Natural killer cell (primary cell): ENCODE data around the gene NRP2. TPM values are rescaled to one million over a fixed set of nuclear protein-coding genes. Genes with fewer than 3 reads are reported as not detected.

Experiments used
- ATAC-seq, 3 donors: fragments of 150-1000 bp in 2 of 3; fragments of 200-7000 bp in 1 of 3; cut with Tn5 transposase; 1 replicate in 1 of 3; 2 replicates in 2 of 3; pipeline ENCODE4 v1.10.0; 2021; ENCODE audit warnings: mild to moderate bottlenecking in 2 of 3, moderate library complexity in 2 of 3
- DNase-seq, 2 donors: peaks; one replicate each; pipeline versions ENCODE4 v3.0.0 to v3.0.0-alpha.2; 2013 to 2021; ENCODE audit warnings: mixed read lengths in 1 of 2
- H3K27ac ChIP-seq: one replicate; pipeline ENCODE4 v1.5.1; 2013; ENCODE audit warnings: mild to moderate bottlenecking, low read length
- H3K27me3 ChIP-seq: one replicate; pipeline ENCODE4 v1.6.1; 2013; ENCODE audit warnings: low read length; ENCODE audit not compliant: control insufficient read depth, insufficient read depth
- H3K36me3 ChIP-seq: one replicate; pipeline ENCODE4 v1.6.1; 2013; ENCODE audit warnings: low read length; ENCODE audit not compliant: control insufficient read depth, insufficient read depth
- H3K4me1 ChIP-seq: one replicate; pipeline ENCODE4 v1.6.1; 2013; ENCODE audit warnings: low read length; ENCODE audit not compliant: control insufficient read depth, insufficient read depth
- H3K4me3 ChIP-seq: one replicate; pipeline ENCODE4 v1.5.1; 2013; ENCODE audit warnings: low read length
- H3K9me3 ChIP-seq: one replicate; pipeline ENCODE4 v1.6.1; 2013; ENCODE audit warnings: low read length; ENCODE audit not compliant: control insufficient read depth, insufficient read depth
- H3K27ac Mint-ChIP-seq, 2 donors: one replicate each; pipeline ENCODE4 v1.8.0; 2022; ENCODE audit warnings: mild to moderate bottlenecking in 2 of 2, mixed read lengths in 2 of 2, moderate library complexity in 1 of 2
- H3K27me3 Mint-ChIP-seq, 2 donors: one replicate each; pipeline ENCODE4 v1.8.0; 2022; ENCODE audit warnings: low read depth in 2 of 2, mixed read lengths in 2 of 2
- H3K36me3 Mint-ChIP-seq: one replicate; pipeline ENCODE4 v1.8.0; 2022; ENCODE audit warnings: mixed read lengths
- H3K4me1 Mint-ChIP-seq, 2 donors: one replicate each; pipeline ENCODE4 v1.8.0; 2022; ENCODE audit warnings: mixed read lengths in 2 of 2
- H3K4me3 Mint-ChIP-seq: one replicate; pipeline ENCODE4 v1.8.0; 2022; ENCODE audit warnings: mild to moderate bottlenecking, moderate library complexity, mixed read lengths
- H3K9me3 Mint-ChIP-seq, 2 donors: one replicate each; pipeline ENCODE4 v1.8.0; 2022; ENCODE audit warnings: mixed read lengths in 2 of 2
- CTCF ChIP-seq: fragments of 200-600 bp; IDR thresholded peaks from one replicate; pipeline ENCODE4 v1.8.0; 2022; ENCODE audit warnings: antibody characterized with exemption
- WGBS: methylation state at CpG from one replicate; pipeline ENCODE4 v1.1.7; 2013; ENCODE audit warnings: missing lambda C conversion rate; ENCODE audit not compliant: insufficient coverage; 5-methylcytosine and 5-hydroxymethylcytosine counted together
- intact Hi-C: fragments of 100-400 bp; cut with micrococcal nuclease; formaldehyde crosslinking; loops from one replicate; pipeline ENCODE4 v1.14.2; 2022
- total RNA-seq, 4 donors: library from RNA; stranded (reverse); fragments of 120-200 nt in 1 of 4; gene quantifications; one replicate each; pipeline versions ENCODE4 v1.2.3 to v1.2.4, GENCODE V29; 2013 to 2022

The NRP2 gene
- total RNA-seq: under 1 TPM in 1 of 3 donors, not detected in 2; 0.40 TPM
- 1.5 TPM for total RNA-seq (2013)

GRCh38 chr2:205682239-205682970, at the start of gene NRP2:
NRP2 (plus strand) TSS chr2:205682501; CDS start chr2:205683291, 790 bp downstream.
- Histone ChIP-seq H3K27ac (no peak within 1 kb of the TSS), H3K4me1 (peaks cover 15% of the 10 kb centered on the region), H3K27me3 (peaks cover 38% of the 10 kb centered on the region), H3K4me3 (peak within 1 kb of the TSS; percentile 28), H3K36me3 (no peaks in the 10 kb centered on the region), H3K9me3 (no peaks in the 10 kb centered on the region)
- under 1% methylated on average over 71 of the region's 71 CpGs for WGBS
- intact Hi-C loops: no loop called here
- no peaks in the 10 kb centered on the region for H3K36me3 Mint-ChIP-seq
- no peak for TF ChIP-seq CTCF
- peak in 1 of 3 donors; percentile 48 for ATAC-seq
- H3K27me3 Mint-ChIP-seq: peaks cover 57 to 69% of the 10 kb centered on the region in 2 donors
- H3K4me1 Mint-ChIP-seq: no peaks in the 10 kb centered on the region
- DNase-seq: peak in 1 of 2 donors; percentile 48
- no peaks in the 10 kb centered on the region for H3K9me3 Mint-ChIP-seq
- H3K27ac Mint-ChIP-seq: no peak within 1 kb of the TSS
- peak within 1 kb of the TSS; percentile 37 for H3K4me3 Mint-ChIP-seq

DNA sequence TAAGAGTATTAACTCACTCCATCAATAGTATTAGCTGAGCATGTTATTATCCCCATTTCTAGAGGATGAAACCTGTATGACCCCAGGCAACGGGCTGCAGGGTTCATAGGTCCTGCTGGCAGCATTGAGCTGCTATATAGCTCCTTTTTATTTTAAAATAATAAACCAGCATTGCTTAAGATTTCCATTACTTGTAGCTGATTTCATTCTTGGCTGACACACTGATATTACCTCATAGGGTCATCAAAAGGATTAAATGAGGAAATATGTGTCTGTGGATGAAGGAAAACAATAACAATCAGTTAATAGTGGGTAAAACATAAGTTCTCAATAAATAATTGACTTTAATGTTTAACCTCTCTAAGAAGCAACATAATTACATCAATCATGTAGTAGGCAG, 48.3 kb upstream of the NRP2 start:
- TF ChIP-seq CTCF: no peak
- intact Hi-C loops: no loop called here
- Histone ChIP-seq H3K36me3 (no peaks in the 10 kb centered on the region), H3K9me3 (no peaks in the 10 kb centered on the region), H3K4me3 (no peak overlapping the region), H3K27ac (no peak overlapping the region), H3K27me3 (no peaks in the 10 kb centered on the region), H3K4me1 (no peaks in the 10 kb centered on the region)
- Mint-ChIP-seq H3K4me1 (no peaks in the 10 kb centered on the region), H3K4me3 (no peak overlapping the region), H3K27ac (no peak overlapping the region), H3K36me3 (no peaks in the 10 kb centered on the region), H3K9me3 (no peaks in the 10 kb centered on the region), H3K27me3 (peaks cover 3 to 7% of the 10 kb centered on the region in 2 donors)
- WGBS: 59% methylated on average over 1 of the region's 1 CpG
- no peak for ATAC-seq
- no peak for DNase-seq

- Histone ChIP-seq H3K27ac (no peak overlapping the region), H3K4me3 (no peak overlapping the region), H3K27me3 (no peaks in the 10 kb centered on the region), H3K4me1 (no peaks in the 10 kb centered on the region), H3K9me3 (no peaks in the 10 kb centered on the region), H3K36me3 (no peaks in the 10 kb centered on the region)
- H3K36me3 Mint-ChIP-seq: no peaks in the 10 kb centered on the region
- ATAC-seq: no peak
- intact Hi-C loops: no loop called here
- H3K4me3 Mint-ChIP-seq: no peak overlapping the region
- no peaks in the 10 kb centered on the region for H3K4me1 Mint-ChIP-seq
- no peak for TF ChIP-seq CTCF
- H3K27me3 Mint-ChIP-seq: peaks cover 3 to 15% of the 10 kb centered on the region in 2 donors
- 66% methylated on average over 6 of the region's 7 CpGs for WGBS
- no peak overlapping the region for H3K27ac Mint-ChIP-seq
- no peaks in the 10 kb centered on the region for H3K9me3 Mint-ChIP-seq
- no peak for DNase-seq
Measured at GRCh38 chr2:205636549-205637319, 45.6 kb upstream of the NRP2 start.
